SK-N-SH (cell line): ENCODE measurements around the gene DPEP3. TPM values are rescaled to one million over a fixed set of nuclear protein-coding genes. Genes with fewer than 3 reads are reported as not detected.

ENCODE experiments used
- CTCF ChIA-PET: fragments of 300-600, 350-600 bp; formaldehyde crosslinking; extraction: SDS; loops from one replicate; lab custom pipeline; 2021; lab: Yijun Ruan, JAX
- POLR2A ChIA-PET: fragments of 350-600 bp; sonication (Branson Sonifier 250); formaldehyde crosslinking; extraction: SDS; loops from one replicate; lab custom pipeline; 2020; ENCODE audit warnings: antibody characterized with exemption, inconsistent platforms; lab: Yijun Ruan, JAX
- DNase-seq: peaks from one replicate; pipeline ENCODE4 v3.0.0; 2012
- H2AFZ ChIP-seq: fragments of 200-600 bp; sonication (generic); 2 replicates; pipeline ENCODE4 v1.8.1; 2016; ENCODE audit warnings: antibody characterized with exemption, mild to moderate bottlenecking, low read depth
- H3F3A ChIP-seq: fragments of 200-600 bp; sonication (generic); replicated peaks from 2 replicates; pipeline ENCODE3; 2016; ENCODE audit warnings: antibody characterized with exemption, mild to moderate bottlenecking; ENCODE audit not compliant: insufficient read depth
- H3K27ac ChIP-seq, 2 experiments: fragments of 200-500 bp in 1 of 2; fragments of 200-600 bp in 1 of 2; sonication (Bioruptor generic) in 1 of 2; sonication (generic), shearing (Covaris generic) in 1 of 2; 2 replicates each; pipeline versions ENCODE4 v1.5.1 to v1.6.1; 2014 to 2016; ENCODE audit warnings: low read depth in 2 of 2, inconsistent platforms in 1 of 2, low read length in 1 of 2, mild to moderate bottlenecking in 1 of 2, mixed read lengths in 1 of 2
- H3K27me3 ChIP-seq: fragments of 200-600 bp; sonication (generic), shearing (Covaris generic); 2 replicates; pipeline ENCODE4 v1.6.1; 2016; ENCODE audit warnings: mixed run types; ENCODE audit not compliant: insufficient read depth
- H3K36me3 ChIP-seq, 2 experiments: fragments of 200-500 bp in 1 of 2; fragments of 200-600 bp in 1 of 2; sonication (Bioruptor generic) in 1 of 2; sonication (generic) in 1 of 2; replicated peaks in 1 of 2; 2 replicates each; pipeline versions ENCODE3 to v1.5.1; 2014 to 2016; ENCODE audit warnings: low read length in 1 of 2, mild to moderate bottlenecking in 1 of 2; ENCODE audit not compliant: insufficient read depth in 2 of 2, control insufficient read depth in 1 of 2
- H3K4me1 ChIP-seq, 2 experiments: fragments of 200-500 bp in 1 of 2; fragments of 200-600 bp in 1 of 2; sonication (Bioruptor generic) in 1 of 2; sonication (generic), shearing (Covaris generic) in 1 of 2; 2 replicates each; pipeline versions ENCODE4 v1.5.1 to v1.6.1; 2014 to 2016; ENCODE audit warnings: low read depth in 1 of 2, low read length in 1 of 2, mixed run types in 1 of 2; ENCODE audit not compliant: insufficient read depth in 2 of 2, control insufficient read depth in 1 of 2
- H3K4me2 ChIP-seq: fragments of 200-600 bp; sonication (generic), shearing (Covaris generic); 2 replicates; pipeline ENCODE4 v1.6.1; 2017; ENCODE audit warnings: mixed run types
- H3K4me3 ChIP-seq, 2 experiments: fragments of 200-500 bp in 1 of 2; fragments of 200-600 bp in 1 of 2; sonication (Bioruptor generic) in 1 of 2; sonication (generic), shearing (Covaris generic) in 1 of 2; 2 replicates each; pipeline versions ENCODE4 v1.5.1 to v1.8.1; 2014 to 2016; ENCODE audit warnings: low read depth in 2 of 2, inconsistent platforms in 1 of 2, low read length in 1 of 2, mild to moderate bottlenecking in 1 of 2, mixed read lengths in 1 of 2, moderate library complexity in 1 of 2
- H3K79me2 ChIP-seq: fragments of 200-600 bp; sonication (generic); 2 replicates; pipeline ENCODE4 v1.8.1; 2017; ENCODE audit warnings: mild to moderate bottlenecking; ENCODE audit not compliant: insufficient read depth
- H3K9ac ChIP-seq: fragments of 200-600 bp; sonication (generic); 2 replicates; pipeline ENCODE4 v1.6.1; 2017; ENCODE audit warnings: mixed run types
- H3K9me2 ChIP-seq: fragments of 200-600 bp; sonication (generic); 2 replicates; pipeline ENCODE4 v1.6.1; 2017; ENCODE audit warnings: mixed run types
- H3K9me3 ChIP-seq: fragments of 200-600 bp; sonication (generic); 2 replicates; pipeline ENCODE4 v1.6.1; 2017; ENCODE audit warnings: mixed run types, mild to moderate bottlenecking, moderate library complexity
- H4K20me1 ChIP-seq: fragments of 200-600 bp; sonication (generic); 2 replicates; pipeline ENCODE4 v1.6.1; 2017; ENCODE audit warnings: mild to moderate bottlenecking, mixed run types; ENCODE audit not compliant: insufficient read depth
- ELF1 ChIP-seq: IDR thresholded peaks from 2 replicates; pipeline ENCODE4 v1.4.0; 2012
- JUND ChIP-seq: IDR thresholded peaks from 2 replicates; pipeline ENCODE4 v1.4.0; 2012
- POLR2AphosphoS5 ChIP-seq: IDR thresholded peaks from 2 replicates; pipeline ENCODE4 v1.6.1; 2012; ENCODE audit warnings: low read depth, low read length
- SIN3A ChIP-seq: IDR thresholded peaks from 2 replicates; pipeline ENCODE4 v1.6.1; 2012; ENCODE audit warnings: low read depth, mild to moderate bottlenecking, low read length, moderate library complexity, borderline replicate concordance
- WGBS: methylation state at CpG from one replicate; pipeline ENCODE4 v1.1.6; 2017; ENCODE audit warnings: low lambda C conversion rate; 5-methylcytosine and 5-hydroxymethylcytosine counted together
- polyA plus RNA-seq, 3 experiments: library from polyadenylated mRNA; depleted of rRNA; stranded (reverse); fragments of >200 nt; gene quantifications; 2 replicates each; pipeline ENCODE4 v1.2.3, GENCODE V29; 2012
- TF ChIP-seq, protein P1 (sequence below): fragments of 200-600 bp; sonication (generic); IDR thresholded peaks from 2 replicates; pipeline ENCODE4 v1.6.1; 2017; ENCODE audit warnings: antibody characterized with exemption, mild to moderate bottlenecking, moderate library complexity
- TF ChIP-seq, protein P2 (sequence below): IDR thresholded peaks from 2 replicates; pipeline ENCODE4; 2012
- TF ChIP-seq, protein P3 (sequence below): fragments of 150-350 bp; IDR thresholded peaks from 2 replicates; pipeline ENCODE4 v1.6.1; 2017; ENCODE audit warnings: antibody characterized with exemption, low read length, low read depth, borderline replicate concordance
- TF ChIP-seq, protein P4 (sequence below): IDR thresholded peaks from 2 replicates; pipeline ENCODE4 v1.4.0; 2012; ENCODE audit warnings: low read depth, borderline replicate concordance

DPEP3 gene
- polyA plus RNA-seq, 1 of the 3 experiments (the other 2 are of a cell fraction) = not detected

DNA sequence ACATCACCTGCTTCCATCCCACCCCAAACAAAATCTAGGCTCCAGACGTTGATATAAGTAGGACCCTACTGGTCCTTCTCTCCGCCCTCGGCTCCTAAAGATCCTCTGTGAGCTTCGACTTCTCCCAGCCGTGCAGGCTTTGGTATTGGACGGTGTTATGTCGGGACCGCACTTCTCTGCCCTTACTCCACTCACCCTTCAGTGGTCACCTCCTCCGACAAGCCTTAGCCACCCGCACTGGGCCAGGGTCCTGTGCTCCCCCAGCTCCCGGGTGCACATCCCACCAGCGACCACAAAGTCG is 45.2 kb downstream of the DPEP3 start:
- CTCF ChIA-PET = interaction anchor here (0.7 to 28.1 kb wide), 7 partner anchors 27 to 263 kb away, joined by 3 to 564 read pairs (median 7); partner anchors contain the start of genes EDC4, NRN1L and PSKH1
- Histone ChIP-seq H3F3A (peaks cover 10% of the 10 kb centered on the region), H3K4me2 (peak overlapping the region; percentile 99), H3K4me1 (peaks cover 11 to 25% of the 10 kb centered on the region in 2 experiments; a peak in 2 of 4 replicates), H3K36me3 (peaks cover 0 to 20% of the 10 kb centered on the region in 2 experiments), H3K4me3 (peak overlapping the region; percentile 84 to 89), H3K9me2 (no peaks in the 10 kb centered on the region), H4K20me1 (no peaks in the 10 kb centered on the region), H3K9me3 (no peaks in the 10 kb centered on the region), H3K27me3 (no peaks in the 10 kb centered on the region), H2AFZ (peak overlapping the region; percentile 61), H3K27ac (peak overlapping the region; percentile 13 to 64; a peak in 3 of 4 replicates), H3K79me2 (peaks cover 23% of the 10 kb centered on the region), H3K9ac (peak overlapping the region; percentile 86)
- POLR2A ChIA-PET = interaction anchor here (0.6 to 2.5 kb wide), 11 partner anchors 9 to 1112 kb away, joined by 3 to 12 read pairs (median 4); partner anchors contain the start of genes ACD, LCAT, NFATC3 and NRN1L
- TF ChIP-seq, protein P1, sequence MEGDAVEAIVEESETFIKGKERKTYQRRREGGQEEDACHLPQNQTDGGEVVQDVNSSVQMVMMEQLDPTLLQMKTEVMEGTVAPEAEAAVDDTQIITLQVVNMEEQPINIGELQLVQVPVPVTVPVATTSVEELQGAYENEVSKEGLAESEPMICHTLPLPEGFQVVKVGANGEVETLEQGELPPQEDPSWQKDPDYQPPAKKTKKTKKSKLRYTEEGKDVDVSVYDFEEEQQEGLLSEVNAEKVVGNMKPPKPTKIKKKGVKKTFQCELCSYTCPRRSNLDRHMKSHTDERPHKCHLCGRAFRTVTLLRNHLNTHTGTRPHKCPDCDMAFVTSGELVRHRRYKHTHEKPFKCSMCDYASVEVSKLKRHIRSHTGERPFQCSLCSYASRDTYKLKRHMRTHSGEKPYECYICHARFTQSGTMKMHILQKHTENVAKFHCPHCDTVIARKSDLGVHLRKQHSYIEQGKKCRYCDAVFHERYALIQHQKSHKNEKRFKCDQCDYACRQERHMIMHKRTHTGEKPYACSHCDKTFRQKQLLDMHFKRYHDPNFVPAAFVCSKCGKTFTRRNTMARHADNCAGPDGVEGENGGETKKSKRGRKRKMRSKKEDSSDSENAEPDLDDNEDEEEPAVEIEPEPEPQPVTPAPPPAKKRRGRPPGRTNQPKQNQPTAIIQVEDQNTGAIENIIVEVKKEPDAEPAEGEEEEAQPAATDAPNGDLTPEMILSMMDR = no peak
- TF ChIP-seq POLR2AphosphoS5 (0 out of 2 replicates have a peak, but pooled peaks have one; percentile 1), JUND (no peak), SIN3A (no peak)
- TF ChIP-seq, protein P2, sequence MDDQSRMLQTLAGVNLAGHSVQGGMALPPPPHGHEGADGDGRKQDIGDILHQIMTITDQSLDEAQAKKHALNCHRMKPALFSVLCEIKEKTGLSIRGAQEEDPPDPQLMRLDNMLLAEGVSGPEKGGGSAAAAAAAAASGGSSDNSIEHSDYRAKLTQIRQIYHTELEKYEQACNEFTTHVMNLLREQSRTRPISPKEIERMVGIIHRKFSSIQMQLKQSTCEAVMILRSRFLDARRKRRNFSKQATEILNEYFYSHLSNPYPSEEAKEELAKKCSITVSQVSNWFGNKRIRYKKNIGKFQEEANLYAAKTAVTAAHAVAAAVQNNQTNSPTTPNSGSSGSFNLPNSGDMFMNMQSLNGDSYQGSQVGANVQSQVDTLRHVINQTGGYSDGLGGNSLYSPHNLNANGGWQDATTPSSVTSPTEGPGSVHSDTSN = no peak
- TF ChIP-seq, protein P3, sequence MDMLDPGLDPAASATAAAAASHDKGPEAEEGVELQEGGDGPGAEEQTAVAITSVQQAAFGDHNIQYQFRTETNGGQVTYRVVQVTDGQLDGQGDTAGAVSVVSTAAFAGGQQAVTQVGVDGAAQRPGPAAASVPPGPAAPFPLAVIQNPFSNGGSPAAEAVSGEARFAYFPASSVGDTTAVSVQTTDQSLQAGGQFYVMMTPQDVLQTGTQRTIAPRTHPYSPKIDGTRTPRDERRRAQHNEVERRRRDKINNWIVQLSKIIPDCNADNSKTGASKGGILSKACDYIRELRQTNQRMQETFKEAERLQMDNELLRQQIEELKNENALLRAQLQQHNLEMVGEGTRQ = no peak
- peak; percentile 61 for DNase-seq
- 14% methylated on average over 13 of the region's 13 CpGs for whole genome bisulfite sequencing

DNA sequence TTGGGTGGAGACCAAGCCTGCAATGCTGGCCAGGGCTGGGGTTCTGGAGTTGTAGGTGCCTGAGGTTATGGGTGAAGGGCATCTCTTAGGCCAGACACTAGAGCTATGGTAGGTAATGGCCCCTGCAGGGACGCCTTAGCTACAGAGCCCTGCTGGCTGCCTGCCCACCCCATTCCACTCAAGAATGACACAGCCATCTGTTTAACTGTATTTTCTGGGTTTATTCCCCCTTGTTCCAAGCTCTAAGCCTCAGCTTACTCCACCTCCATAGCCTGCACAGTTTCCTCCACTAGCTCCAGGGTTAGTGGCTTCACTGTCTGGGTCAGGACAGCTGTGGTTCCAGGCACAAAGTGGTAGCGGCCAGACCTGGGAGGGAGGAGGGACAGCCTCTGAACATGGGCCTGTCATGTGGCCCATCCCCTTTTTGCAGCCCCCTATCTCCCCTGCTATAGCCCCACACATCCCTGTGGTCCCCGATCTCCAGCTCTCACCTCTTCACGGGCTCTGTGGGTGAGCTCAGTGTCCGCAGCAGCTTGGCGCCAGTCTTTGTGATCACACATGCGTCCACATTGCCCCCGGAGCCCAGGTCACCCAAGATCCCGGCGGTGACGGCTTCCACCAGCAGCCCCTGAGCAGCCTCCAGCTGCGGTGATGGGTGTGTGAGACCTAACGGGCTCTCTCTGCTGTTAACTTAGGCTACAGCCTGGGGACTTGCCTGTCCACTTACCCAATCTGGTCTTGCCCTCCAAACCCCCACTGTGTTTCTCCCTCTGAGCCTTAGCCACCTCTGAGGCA is 45.8 kb downstream of the DPEP3 start:
- peaks cover 19% of the 10 kb centered on the region for H3K79me2 ChIP-seq
- no peaks in the 10 kb centered on the region for H3K9me3 ChIP-seq
- H3K4me1 ChIP-seq = peaks cover 11 to 24% of the 10 kb centered on the region in 2 experiments; a peak in 2 of 4 replicates
- H3K9ac ChIP-seq = peak overlapping the region; percentile 86
- peaks cover 8% of the 10 kb centered on the region for H3F3A ChIP-seq
- DNase-seq = peak; percentile 54
- H3K4me2 ChIP-seq = peak overlapping the region; percentile 99
- POLR2A ChIA-PET = interaction anchor here (1.0 to 2.5 kb wide), 7 partner anchors 8 to 274 kb away, joined by 3 to 12 read pairs (median 4); partner anchors contain the start of genes ACD, LCAT, NFATC3 and NRN1L
- H3K4me3 ChIP-seq = peak overlapping the region; percentile 84 to 89
- H3K9me2 ChIP-seq = no peaks in the 10 kb centered on the region
- H3K36me3 ChIP-seq = peaks cover 0 to 20% of the 10 kb centered on the region in 2 experiments
- H4K20me1 ChIP-seq = no peaks in the 10 kb centered on the region
- no peaks in the 10 kb centered on the region for H3K27me3 ChIP-seq
- H2AFZ ChIP-seq = peak overlapping the region; percentile 61; the same call in 1 of the 2 replicates
- TF ChIP-seq, protein P4, sequence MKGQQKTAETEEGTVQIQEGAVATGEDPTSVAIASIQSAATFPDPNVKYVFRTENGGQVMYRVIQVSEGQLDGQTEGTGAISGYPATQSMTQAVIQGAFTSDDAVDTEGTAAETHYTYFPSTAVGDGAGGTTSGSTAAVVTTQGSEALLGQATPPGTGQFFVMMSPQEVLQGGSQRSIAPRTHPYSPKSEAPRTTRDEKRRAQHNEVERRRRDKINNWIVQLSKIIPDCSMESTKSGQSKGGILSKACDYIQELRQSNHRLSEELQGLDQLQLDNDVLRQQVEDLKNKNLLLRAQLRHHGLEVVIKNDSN = no peak
- TF ChIP-seq POLR2AphosphoS5 = peak; percentile 2; the same call in 1 of the 2 replicates
- TF ChIP-seq, protein P3 = no peak
- TF ChIP-seq ELF1 = no peak
- TF ChIP-seq, all 33 proteins: peak for 1
- H3K27ac ChIP-seq = peak overlapping the region in 1 of 2 experiments; percentile 64; a peak in 2 of 4 replicates
- 51% methylated on average over 5 of the region's 13 CpGs for WGBS
- CTCF ChIA-PET = interaction anchor here (0.7 to 28.1 kb wide), 9 partner anchors 14 to 413 kb away, joined by 3 to 564 read pairs (median 6); partner anchors contain the start of genes CENPT, EDC4, NRN1L and NUTF2
